Liver (tissue), 9 donors: Measurements from ENCODE around the gene DTNB. TPM values are rescaled to one million over a fixed set of nuclear protein-coding genes. Genes with fewer than 3 reads are reported as not detected.

Experiments used
- DNase-seq: peaks from one replicate; pipeline ENCODE4 v3.0.0-alpha.2; 2017; ENCODE audit warnings: low spot score
- H3K27ac ChIP-seq, 2 donors: one replicate each; pipeline ENCODE4 v1.7.0; 2013; ENCODE audit warnings: inconsistent platforms in 2 of 2, low read length in 2 of 2, control low read depth in 1 of 2, low read depth in 1 of 2, mild to moderate bottlenecking in 1 of 2
- H3K27me3 ChIP-seq, 4 donors: one replicate each; pipeline versions ENCODE4 v1.6.1 to v1.7.0; 2013; ENCODE audit warnings: low read length in 3 of 4, inconsistent platforms in 1 of 4, mild to moderate bottlenecking in 1 of 4, moderate library complexity in 1 of 4; ENCODE audit not compliant: control insufficient read depth in 4 of 4, insufficient read depth in 4 of 4
- H3K36me3 ChIP-seq, 4 donors: one replicate each; pipeline versions ENCODE4 v1.6.1 to v1.7.0; 2013; ENCODE audit warnings: low read length in 3 of 4, mild to moderate bottlenecking in 3 of 4, low read depth in 1 of 4, moderate library complexity in 1 of 4; ENCODE audit not compliant: control insufficient read depth in 4 of 4, insufficient read depth in 3 of 4
- H3K4me1 ChIP-seq, 4 donors: one replicate each; pipeline versions ENCODE4 v1.6.1 to v1.7.0; 2013; ENCODE audit warnings: low read length in 3 of 4, mild to moderate bottlenecking in 3 of 4, moderate library complexity in 1 of 4; ENCODE audit not compliant: control insufficient read depth in 4 of 4, insufficient read depth in 4 of 4
- H3K4me3 ChIP-seq, 3 donors: one replicate each; pipeline versions ENCODE4 v1.6.1 to v1.7.0; 2013; ENCODE audit warnings: low read length in 3 of 3, control low read depth in 1 of 3, low read depth in 1 of 3, mild to moderate bottlenecking in 1 of 3
- H3K9ac ChIP-seq, 2 donors: one replicate each; pipeline ENCODE4 v1.7.0; 2013; ENCODE audit warnings: low read length in 2 of 2, mild to moderate bottlenecking in 2 of 2, moderate library complexity in 2 of 2, control low read depth in 1 of 2, low read depth in 1 of 2
- H3K9me3 ChIP-seq, 4 donors: one replicate each; pipeline versions ENCODE4 v1.6.1 to v1.7.0; 2013; ENCODE audit warnings: low read length in 3 of 4; ENCODE audit not compliant: control insufficient read depth in 4 of 4
- CTCF ChIP-seq: fragments of 150-350 bp; IDR thresholded peaks from 2 replicates; pipeline ENCODE4 v1.5.1; 2017; ENCODE audit warnings: improper control_type of control experiment, low read depth, low read length; ENCODE audit not compliant: missing input control
- EGR1 ChIP-seq, 2 donors: IDR thresholded peaks; 2 replicates each; pipeline ENCODE4 v1.6.1; 2016 to 2018; ENCODE audit warnings: antibody characterized with exemption in 2 of 2, low read depth in 2 of 2
- FOXA1 ChIP-seq: IDR thresholded peaks from 2 replicates; pipeline ENCODE4 v1.6.1; 2016; ENCODE audit warnings: antibody characterized with exemption
- FOXA2 ChIP-seq: IDR thresholded peaks from 2 replicates; pipeline ENCODE4 v1.6.1; 2016; ENCODE audit warnings: antibody characterized with exemption
- GABPA ChIP-seq, 2 donors: IDR thresholded peaks in 1 of 2; conservative IDR thresholded peaks in 1 of 2; 2 replicates each; pipeline ENCODE4 v1.6.1; 2016; ENCODE audit warnings: antibody characterized with exemption in 2 of 2, mild to moderate bottlenecking in 1 of 2, moderate library complexity in 1 of 2
- HNF4A ChIP-seq, 2 donors: conservative IDR thresholded peaks; 2 replicates each; pipeline ENCODE4 v1.6.1; 2016; ENCODE audit warnings: antibody characterized with exemption in 2 of 2, mild to moderate bottlenecking in 2 of 2
- HNF4G ChIP-seq: IDR thresholded peaks from 2 replicates; pipeline ENCODE4 v1.6.1; 2016; ENCODE audit warnings: antibody characterized with exemption
- JUND ChIP-seq, 2 donors: IDR thresholded peaks; 2 replicates each; pipeline ENCODE4 v1.6.1; 2016; ENCODE audit warnings: antibody characterized with exemption in 2 of 2
- MAX ChIP-seq: IDR thresholded peaks from 2 replicates; pipeline ENCODE4 v1.6.1; 2016; ENCODE audit warnings: antibody characterized with exemption
- NR2F2 ChIP-seq: IDR thresholded peaks from 2 replicates; pipeline ENCODE4 v1.6.1; 2016; ENCODE audit warnings: antibody characterized with exemption
- RAD21 ChIP-seq, 2 donors: IDR thresholded peaks; 2 replicates each; pipeline ENCODE4 v1.6.1; 2016; ENCODE audit warnings: antibody characterized with exemption in 2 of 2, mild to moderate bottlenecking in 2 of 2
- REST ChIP-seq: IDR thresholded peaks from 2 replicates; pipeline ENCODE4 v1.6.1; 2016; ENCODE audit warnings: antibody characterized with exemption, mild to moderate bottlenecking
- RXRA ChIP-seq, 2 donors: IDR thresholded peaks; 2 replicates each; pipeline ENCODE4 v1.6.1; 2017 to 2018; ENCODE audit warnings: antibody characterized with exemption in 2 of 2, mild to moderate bottlenecking in 1 of 2
- SP1 ChIP-seq: IDR thresholded peaks from 2 replicates; pipeline ENCODE4 v1.6.1; 2018; ENCODE audit warnings: antibody characterized with exemption, mild to moderate bottlenecking
- TAF1 ChIP-seq: conservative IDR thresholded peaks from 2 replicates; pipeline ENCODE4 v1.6.1; 2016; ENCODE audit warnings: antibody characterized with exemption, mild to moderate bottlenecking
- YY1 ChIP-seq: IDR thresholded peaks from 2 replicates; pipeline ENCODE4 v1.6.1; 2016; ENCODE audit warnings: antibody characterized with exemption, mild to moderate bottlenecking
- ZBTB33 ChIP-seq: IDR thresholded peaks from 2 replicates; pipeline ENCODE4 v1.6.1; 2016; ENCODE audit warnings: antibody characterized with exemption
- WGBS: extraction: QIAGEN DNeasy Blood & Tissue Kit; methylation state at CpG from one replicate; pipeline ENCODE4 v1.1.7; 2013; 5-methylcytosine and 5-hydroxymethylcytosine counted together
- polyA plus RNA-seq, 2 donors: library from polyadenylated mRNA; stranded (reverse) in 1 of 2; unstranded in 1 of 2; fragments of 200-250 nt in 1 of 2; fragments of >200 nt in 1 of 2; fragmentation: Nextera tagmentation in 1 of 2; extraction: Ambion mirVana in 1 of 2; gene quantifications; one replicate each; pipeline versions ENCODE4 v1.2.1 to v1.2.3, GENCODE V29; 2013 to 2015
- total RNA-seq, 2 donors: library from RNA; depleted of rRNA; stranded (reverse); fragments of >200 nt; gene quantifications; one replicate each; pipeline ENCODE4 v1.2.3, GENCODE V29; 2014
- donor health status: healthy.
- donor health status: healthy.
- donor health status: healthy.
- donor health status: healthy.
- donor health status: healthy.

Gene DTNB
- total and polyA plus RNA-seq, 4 donors, result 3.3 to 10.5 (median 6.4) TPM

GRCh38 chr2:25411753-25412152 lies 261.6 kb downstream of the DTNB start:
- no peak for DNase-seq
- Histone ChIP-seq H3K4me1 (peaks cover 0 to 2% (median 0%) of the 10 kb centered on the region in 4 donors), H3K27ac (no peak overlapping the region), H3K27me3 (no peaks in the 10 kb centered on the region), H3K4me3 (no peak overlapping the region), H3K9me3 (no peaks in the 10 kb centered on the region), H3K9ac (no peak overlapping the region), H3K36me3 (peaks cover 0 to 2% (median under 1%) of the 10 kb centered on the region in 4 donors)
- WGBS, result 87% methylated on average over 6 of the region's 6 CpGs
- TF ChIP-seq REST (no peak), YY1 (no peak), RXRA (IDR thresholded peaks at IDR 0.05) (no peak), HNF4A (conservative IDR thresholded peaks at IDR 0.05) (no peak), CTCF (no peak), GABPA (IDR thresholded peaks at IDR 0.05 in 1 of 2, conservative IDR thresholded peaks at IDR 0.05 in 1 of 2) (no peak), FOXA2 (no peak), SP1 (no peak), ZBTB33 (no peak), MAX (no peak)

GRCh38 chr2:25411281-25411680 lies 262.1 kb downstream of the DTNB start:
- Histone ChIP-seq H3K9me3 (no peaks in the 10 kb centered on the region), H3K4me1 (peaks cover 0 to 2% (median 0%) of the 10 kb centered on the region in 4 donors), H3K4me3 (no peak overlapping the region), H3K9ac (no peak overlapping the region), H3K36me3 (peaks cover 0 to 2% (median under 1%) of the 10 kb centered on the region in 4 donors), H3K27ac (no peak overlapping the region), H3K27me3 (no peaks in the 10 kb centered on the region)
- DNase-seq, result no peak
- WGBS, result 53% methylated on average over 8 of the region's 8 CpGs
- TF ChIP-seq RXRA (IDR thresholded peaks at IDR 0.05), result no peak
- no peak for TF ChIP-seq HNF4G
- TF ChIP-seq FOXA1, result no peak
- TF ChIP-seq HNF4A (conservative IDR thresholded peaks at IDR 0.05), result no peak
- no peak for TF ChIP-seq CTCF
- TF ChIP-seq GABPA (IDR thresholded peaks at IDR 0.05 in 1 of 2, conservative IDR thresholded peaks at IDR 0.05 in 1 of 2), result no peak
- TF ChIP-seq ZBTB33, result no peak
- TF ChIP-seq NR2F2, result no peak
- TF ChIP-seq FOXA2, result no peak
- TF ChIP-seq MAX, result no peak
- no peak for TF ChIP-seq JUND (IDR thresholded peaks at IDR 0.05)
- TF ChIP-seq EGR1 (IDR thresholded peaks at IDR 0.05; ENCODE audit: low read depth in 2 of 2), result no peak
- no peak for TF ChIP-seq RAD21 (IDR thresholded peaks at IDR 0.05)
- no peak for TF ChIP-seq TAF1
- no peak for TF ChIP-seq YY1
